Measurements from ENCODE around the gene KRT4.
"Not testable (repeated sequence)": the region's sequence is repeated elsewhere in the genome, so short reads cannot be mapped to it uniquely, and the experiment has no call there.

Gene KRT4

GRCh38 chr12:52807544-52808470, 6.1 kb downstream of the KRT4 start:
- DNase-seq: no peak

GRCh38 chr12:52806821-52807543, 6.9 kb downstream of the KRT4 start:
- no peak for DNase-seq

GRCh38 chr12:52806169-52806811, 7.6 kb downstream of the KRT4 start:
- DNase-seq: no peak

- no peak for DNase-seq
Observed at GRCh38 chr12:52805739-52806138, 8.2 kb downstream of the KRT4 start.

GRCh38 chr12:52805000-52805399, 8.9 kb downstream of the KRT4 start:
- no peak for DNase-seq

GRCh38 chr12:52802442-52802841, 11.5 kb downstream of the KRT4 start:
- DNase-seq: no peak

- DNase-seq: no peak
Observed at GRCh38 chr12:52801773-52802172, 12.1 kb downstream of the KRT4 start.

- no peak for DNase-seq
Observed at GRCh38 chr12:52800259-52800917, 13.5 kb downstream of the KRT4 start.

GRCh38 chr12:52799505-52800211, 14.3 kb downstream of the KRT4 start:
- no peak for DNase-seq

- no peak for DNase-seq
Observed at GRCh38 chr12:52798671-52799504, 15.0 kb downstream of the KRT4 start.

- no peak for DNase-seq
Observed at GRCh38 chr12:52798003-52798670, 15.8 kb downstream of the KRT4 start.

- DNase-seq: no peak
Observed at GRCh38 chr12:52797529-52797894, 16.4 kb downstream of the KRT4 start.

GRCh38 chr12:52796839-52797528, 16.9 kb downstream of the KRT4 start:
- DNase-seq: no peak

- no peak for DNase-seq
Observed at GRCh38 chr12:52796429-52796794, 17.5 kb downstream of the KRT4 start.

GRCh38 chr12:52795694-52796428, 18.1 kb downstream of the KRT4 start, which contains the start of gene KRT3:
Gene KRT3, minus strand, starts transcription at chr12:52796117. Its CDS starts 75 bp downstream, at chr12:52796042.
- DNase-seq: no peak

GRCh38 chr12:52795332-52795674, 18.6 kb downstream of the KRT4 start:
- DNase-seq: not testable (repeated sequence)

GRCh38 chr12:52794479-52795331, 19.2 kb downstream of the KRT4 start:
- DNase-seq: no peak
